AG04450 (cell line): Measurements from ENCODE around the gene IPO5. TPM values are rescaled to one million over a fixed set of nuclear protein-coding genes. Genes with fewer than 3 reads are reported as not detected.
A peak's percentile ranks its signal among the peaks of the same experiment; 100 is the strongest.

Experiments used
- CTCF ChIA-PET: fragments of 300-600, 350-600 bp; formaldehyde crosslinking; extraction: SDS; loops from one replicate; lab custom pipeline; 2022; ENCODE audit warnings: antibody characterized with exemption, inconsistent platforms; lab: Charles Lee
- POLR2A ChIA-PET: fragments of 350-600 bp; formaldehyde crosslinking; extraction: SDS; loops from one replicate; lab custom pipeline; 2021; ENCODE audit warnings: antibody characterized with exemption, inconsistent platforms; lab: Yijun Ruan, JAX
- DNase-seq: peaks from one replicate; pipeline ENCODE4 v3.0.0-alpha.2; 2011; ENCODE audit warnings: low read depth, low spot score
- H3K27ac ChIP-seq: one replicate; pipeline ENCODE4 v1.5.1; 2012; ENCODE audit warnings: low read depth, low read length, control low read depth
- H3K27me3 ChIP-seq: one replicate; pipeline ENCODE4 v1.6.0; 2012; ENCODE audit warnings: low read length; ENCODE audit not compliant: control insufficient read depth, insufficient read depth
- H3K4me3 ChIP-seq: 2 replicates; pipeline ENCODE4 v1.5.1; 2011; ENCODE audit warnings: mild to moderate bottlenecking, low read depth, low read length, control low read depth
- H3K9me3 ChIP-seq: 2 replicates; pipeline ENCODE4 v1.5.1; 2012; ENCODE audit warnings: low read length; ENCODE audit not compliant: control insufficient read depth, insufficient read depth
- CTCF ChIP-seq: IDR thresholded peaks from 2 replicates; pipeline ENCODE4 v1.5.1; 2011; ENCODE audit warnings: low read depth, low read length, control low read depth, inconsistent platforms
- polyA plus RNA-seq: library from polyadenylated mRNA; depleted of rRNA; stranded (reverse); fragments of >200 nt; gene quantifications from 2 replicates; pipeline ENCODE4 v1.2.3, GENCODE V29; 2011

The IPO5 gene
- polyA plus RNA-seq, 1 experiment: 164 TPM

DNA sequence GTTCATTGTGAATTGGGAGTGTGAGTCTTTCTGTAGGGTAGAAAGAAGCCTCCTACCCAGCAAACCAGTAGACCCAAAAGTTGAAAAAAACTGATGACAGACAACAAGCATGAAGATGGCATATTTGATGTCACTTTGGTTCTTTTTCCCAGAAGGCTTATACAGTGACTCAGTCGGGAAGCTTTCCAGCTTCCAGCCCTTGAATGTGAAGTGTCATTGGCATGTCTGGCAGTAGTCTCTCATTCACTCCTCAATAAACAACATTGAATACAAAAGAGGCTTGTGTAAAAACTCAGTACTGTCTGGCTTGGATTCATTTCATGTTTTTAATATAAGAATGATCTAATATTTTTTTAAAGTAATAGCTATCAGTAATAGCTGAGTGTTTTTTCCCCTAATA is 68.7 kb downstream of the IPO5 start:
- H3K27me3 ChIP-seq: no peaks in the 10 kb centered on the region
- H3K27ac ChIP-seq: no peak overlapping the region
- no peak for TF ChIP-seq CTCF
- no peaks in the 10 kb centered on the region for H3K9me3 ChIP-seq
- POLR2A ChIA-PET: no interaction called here
- CTCF ChIA-PET: interaction anchor here (0.6 to 1.0 kb wide), 2 partner anchors 11 to 200 kb away, joined by 3 read pairs; no protein-coding TSS in a partner anchor
- no peak overlapping the region for H3K4me3 ChIP-seq
- DNase-seq: peak; percentile 38

- Histone ChIP-seq H3K27ac (no peak overlapping the region), H3K4me3 (no peak overlapping the region), H3K9me3 (no peaks in the 10 kb centered on the region), H3K27me3 (no peaks in the 10 kb centered on the region)
- peak; percentile 45 for DNase-seq
- ChIA-PET CTCF (interaction anchor here (1.4 kb wide), 1 partner anchor 170 kb away, joined by 3 read pairs; no protein-coding TSS in a partner anchor), POLR2A (interaction anchor here (0.6 to 1.3 kb wide), 3 partner anchors 10 to 45 kb away, joined by 3 to 4 read pairs (median 3); no protein-coding TSS in a partner anchor)
- TF ChIP-seq CTCF: no peak
Measured at GRCh38 chr13:98025480-98026025, 72.1 kb downstream of the IPO5 start.

- CTCF ChIA-PET: no interaction called here
- H3K9me3 ChIP-seq: no peaks in the 10 kb centered on the region
- POLR2A ChIA-PET: interaction anchor here (0.6 to 1.3 kb wide), 2 partner anchors 11 to 46 kb away, joined by 3 to 4 read pairs; no protein-coding TSS in a partner anchor
- no peak for DNase-seq
- H3K27ac ChIP-seq: no peak overlapping the region
- H3K27me3 ChIP-seq: no peaks in the 10 kb centered on the region
- no peak overlapping the region for H3K4me3 ChIP-seq
- TF ChIP-seq CTCF: no peak
Measured at GRCh38 chr13:98026457-98026857, 73.0 kb downstream of the IPO5 start.

- Histone ChIP-seq H3K4me3 (no peak overlapping the region), H3K27me3 (peaks cover 6% of the 10 kb centered on the region), H3K9me3 (no peaks in the 10 kb centered on the region), H3K27ac (no peak overlapping the region)
- no peak for DNase-seq
- ChIA-PET POLR2A (no interaction called here), CTCF (interaction anchor here (1.6 kb wide), 1 partner anchor 619 kb away, joined by 4 read pairs; no protein-coding TSS in a partner anchor)
- no peak for TF ChIP-seq CTCF
Measured at GRCh38 chr13:98032168-98032567, 78.7 kb downstream of the IPO5 start.
